GM13977 (cell line): Measurements from ENCODE around the gene SMOC2.

Experiments
- DNase-seq: peaks from one replicate; pipeline ENCODE4 v3.0.0; 2012; ENCODE audit warnings: low spot score
- in situ Hi-C: fragments of 300-500 bp; cut with MboI; formaldehyde crosslinking; loops from one replicate; pipeline ENCODE4 v1.12.0; 2022; ENCODE audit warnings: low sequenced_read_pairs, low pct_unique_long_range_greater_than_20kb, mixed read lengths, inconsistent platforms; ENCODE audit not compliant: unreplicated experiment
- TF ChIP-seq, protein P1 (sequence below): IDR thresholded peaks from 2 replicates; pipeline ENCODE4 v1.5.1; 2012; ENCODE audit warnings: mild to moderate bottlenecking, control low read depth; ENCODE audit not compliant: insufficient read depth; ENCODE audit errors: extremely low read depth, missing control alignments

SMOC2 gene

DNA sequence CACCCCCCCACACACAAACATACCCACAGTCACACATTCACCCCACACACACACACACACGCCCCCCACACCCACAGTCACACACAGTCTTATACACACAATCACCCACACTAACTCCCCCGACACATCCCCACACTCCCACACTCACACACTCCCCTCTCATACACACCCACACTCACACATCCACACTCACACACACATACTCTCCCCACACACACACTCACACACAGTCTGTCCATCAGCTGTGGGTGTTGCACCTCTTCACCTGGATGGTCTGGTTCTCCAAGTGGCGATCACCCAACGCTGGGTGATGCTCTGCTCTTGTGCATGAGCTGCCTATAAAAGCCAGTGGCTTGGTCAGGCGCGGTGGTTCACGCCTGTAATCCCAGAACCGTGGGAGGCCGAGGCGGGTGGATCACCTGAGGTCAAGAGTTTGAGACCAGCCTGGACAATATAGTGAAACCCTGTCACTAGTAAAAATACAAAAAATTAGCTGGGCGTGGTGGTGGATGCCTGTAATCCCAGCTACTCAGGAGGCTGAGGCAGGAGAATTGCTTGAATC is 158.9 kb downstream of the SMOC2 start:
- in situ Hi-C loops = no loop called here
- TF ChIP-seq, protein P1, sequence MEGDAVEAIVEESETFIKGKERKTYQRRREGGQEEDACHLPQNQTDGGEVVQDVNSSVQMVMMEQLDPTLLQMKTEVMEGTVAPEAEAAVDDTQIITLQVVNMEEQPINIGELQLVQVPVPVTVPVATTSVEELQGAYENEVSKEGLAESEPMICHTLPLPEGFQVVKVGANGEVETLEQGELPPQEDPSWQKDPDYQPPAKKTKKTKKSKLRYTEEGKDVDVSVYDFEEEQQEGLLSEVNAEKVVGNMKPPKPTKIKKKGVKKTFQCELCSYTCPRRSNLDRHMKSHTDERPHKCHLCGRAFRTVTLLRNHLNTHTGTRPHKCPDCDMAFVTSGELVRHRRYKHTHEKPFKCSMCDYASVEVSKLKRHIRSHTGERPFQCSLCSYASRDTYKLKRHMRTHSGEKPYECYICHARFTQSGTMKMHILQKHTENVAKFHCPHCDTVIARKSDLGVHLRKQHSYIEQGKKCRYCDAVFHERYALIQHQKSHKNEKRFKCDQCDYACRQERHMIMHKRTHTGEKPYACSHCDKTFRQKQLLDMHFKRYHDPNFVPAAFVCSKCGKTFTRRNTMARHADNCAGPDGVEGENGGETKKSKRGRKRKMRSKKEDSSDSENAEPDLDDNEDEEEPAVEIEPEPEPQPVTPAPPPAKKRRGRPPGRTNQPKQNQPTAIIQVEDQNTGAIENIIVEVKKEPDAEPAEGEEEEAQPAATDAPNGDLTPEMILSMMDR = no peak
- no peak for DNase-seq

DNA sequence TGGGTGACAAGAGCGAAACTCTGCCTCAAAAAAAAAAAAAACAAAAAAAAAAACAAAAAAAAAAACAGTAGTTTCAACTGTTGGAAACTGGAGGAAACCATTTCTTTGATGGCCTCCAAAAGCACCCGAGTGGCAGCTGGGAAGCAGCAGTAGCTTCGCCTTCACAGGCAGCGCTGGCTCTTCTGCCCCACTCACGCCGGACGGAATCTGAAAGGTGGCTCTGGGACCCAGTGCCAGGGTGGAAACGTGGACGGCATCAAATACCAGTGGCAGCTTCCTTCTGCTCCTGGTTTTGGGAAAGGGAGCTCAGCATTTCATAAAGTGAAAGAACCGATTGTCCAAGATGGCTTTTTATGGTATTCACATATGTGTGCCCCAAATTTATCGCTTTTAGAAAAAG is 159.4 kb downstream of the SMOC2 start:
- no peak for DNase-seq
- in situ Hi-C loops = no loop called here

DNA sequence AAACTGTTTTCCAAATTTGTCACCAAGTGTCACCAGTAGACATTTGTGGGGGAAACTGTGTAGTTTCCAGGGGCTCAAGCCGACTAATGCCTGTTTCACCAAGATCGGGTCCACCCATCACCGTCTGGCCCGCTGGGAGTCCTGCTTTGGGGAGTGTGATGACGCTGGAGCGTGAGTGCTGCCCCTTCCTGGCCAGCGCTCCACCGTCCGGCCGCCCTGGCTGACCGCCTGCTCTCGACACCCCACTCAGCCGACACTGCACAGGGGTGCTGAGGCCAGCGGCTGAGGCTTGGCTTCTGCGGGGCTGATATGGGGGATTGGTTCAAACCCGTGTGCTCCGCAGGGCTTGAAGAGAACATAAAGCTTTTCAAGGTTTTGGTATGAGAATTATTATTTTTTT is 160.1 kb downstream of the SMOC2 start:
- TF ChIP-seq, protein P1 = no peak
- DNase-seq = no peak
- in situ Hi-C loops = no loop called here

More for the DNA sequence above, 159.4 kb downstream of the SMOC2 start:
- TF ChIP-seq, protein P1 = no peak

DNA sequence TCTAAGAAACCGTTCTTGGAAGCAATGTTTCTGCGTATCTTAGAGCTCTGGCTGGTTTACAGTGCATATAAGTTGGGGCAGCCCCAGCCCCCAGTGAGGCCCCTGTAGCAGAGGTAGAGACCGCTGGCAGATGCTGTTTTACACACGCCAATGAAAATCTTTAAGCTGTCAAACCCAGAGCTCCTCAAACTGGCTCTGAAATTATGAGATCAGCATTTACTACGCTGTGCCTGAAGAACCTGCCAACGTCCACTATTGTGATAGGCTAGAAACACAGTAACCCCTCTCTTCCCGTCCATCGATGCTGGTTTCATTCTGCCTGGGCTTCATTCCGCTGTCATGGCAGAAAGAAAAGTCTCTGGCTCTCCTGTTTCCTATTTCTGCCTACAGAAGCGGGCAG is 160.6 kb downstream of the SMOC2 start:
- TF ChIP-seq, protein P1 = no peak
- no peak for DNase-seq
- in situ Hi-C loops = no loop called here

DNA sequence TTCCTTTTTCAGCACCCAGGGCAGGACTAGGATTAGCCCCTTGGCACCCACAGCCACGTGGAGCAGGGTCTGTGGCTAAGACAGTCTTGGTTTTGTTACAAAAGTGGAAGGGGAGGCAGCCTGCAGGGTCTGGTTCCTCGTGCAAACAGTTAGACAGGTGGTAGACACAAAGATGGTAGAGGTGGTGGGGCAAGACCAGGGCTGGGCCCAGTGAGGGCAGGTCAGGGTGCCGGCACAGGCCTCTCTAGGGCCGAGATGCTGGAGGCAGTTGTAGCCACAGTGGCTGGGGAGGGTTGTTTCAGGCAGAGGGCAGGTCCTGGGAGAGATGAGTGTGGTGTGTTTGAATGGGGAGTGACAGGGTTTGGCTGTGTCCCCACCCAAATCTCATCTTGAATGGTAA is 161.6 kb downstream of the SMOC2 start:
- in situ Hi-C loops = no loop called here
- DNase-seq = no peak
- TF ChIP-seq, protein P1 = no peak

DNA sequence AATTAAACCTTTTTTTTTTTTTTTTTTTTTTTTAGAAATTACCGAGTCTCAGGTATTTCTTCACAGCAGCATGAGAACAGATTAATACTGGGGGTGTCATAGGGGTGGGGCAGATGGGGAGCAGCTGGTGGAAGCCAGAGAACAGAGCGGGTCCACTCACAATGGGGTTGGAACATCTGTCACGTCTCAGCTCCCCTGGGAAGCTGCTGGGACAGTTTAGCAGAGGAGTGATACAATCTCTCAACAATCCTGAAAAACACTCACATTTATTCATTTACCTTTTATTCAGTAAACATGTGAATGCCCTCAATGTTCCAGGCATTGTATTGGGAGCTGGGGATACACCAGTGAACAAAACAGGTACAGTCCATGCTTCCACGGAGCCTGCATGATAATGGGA is 162.2 kb downstream of the SMOC2 start:
- TF ChIP-seq, protein P1 = no peak
- DNase-seq = no peak
- in situ Hi-C loops = no loop called here

DNA sequence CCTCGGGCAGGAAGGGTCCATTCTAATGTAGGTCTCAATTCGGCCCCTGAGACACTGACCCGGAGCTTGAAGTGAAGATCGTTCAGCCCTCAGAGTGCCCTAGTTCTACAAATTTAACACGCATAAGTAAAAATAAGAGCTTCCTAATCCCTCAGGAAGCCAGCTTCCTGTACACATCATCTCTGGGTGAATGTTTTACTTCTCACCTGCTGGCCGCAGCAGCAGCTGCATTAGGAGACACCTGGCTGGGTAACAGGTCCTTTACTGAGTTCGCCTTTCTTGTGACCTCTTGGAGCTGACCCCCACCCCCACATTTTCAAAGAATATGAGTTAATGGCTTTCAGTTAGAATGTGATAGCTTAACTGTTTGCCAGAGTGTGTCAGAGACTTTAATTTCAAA is 165.0 kb downstream of the SMOC2 start:
- TF ChIP-seq, protein P1 = no peak
- DNase-seq = no peak
- in situ Hi-C loops = no loop called here
